WTC11 (cell line): ENCODE measurements around the gene CCDC141.

Experiments used
- AFF4 ChIP-seq: sonication (generic); formaldehyde crosslinking; IDR thresholded peaks from 2 replicates; pipeline ENCODE4 v1.8.1; 2023; ENCODE audit warnings: mild to moderate bottlenecking, missing genetic modification reagents, borderline replicate concordance
- AR ChIP-seq: fragments of 250-450 bp; sonication (Bioruptor Pico); IDR thresholded peaks from 2 replicates; pipeline ENCODE4 v1.9.0; 2021; ENCODE audit warnings: mild to moderate bottlenecking
- ATF6 ChIP-seq: sonication (generic); formaldehyde crosslinking; IDR thresholded peaks from 2 replicates; pipeline ENCODE4 v1.8.1; 2023; ENCODE audit warnings: mild to moderate bottlenecking, missing genetic modification reagents
- ESRRA ChIP-seq: sonication (generic); formaldehyde crosslinking; IDR thresholded peaks from 2 replicates; pipeline ENCODE4 v1.8.1; 2022; ENCODE audit warnings: mild to moderate bottlenecking, missing genetic modification reagents, borderline replicate concordance
- FOXP4 ChIP-seq: sonication (generic); formaldehyde crosslinking; IDR thresholded peaks from 2 replicates; pipeline ENCODE4 v1.8.0; 2022; ENCODE audit warnings: mild to moderate bottlenecking, missing genetic modification reagents
- GRHL2 ChIP-seq: fragments of 250-450 bp; sonication (Bioruptor Pico); IDR thresholded peaks from 2 replicates; pipeline ENCODE4 v1.8.0; 2022; ENCODE audit warnings: mild to moderate bottlenecking, moderate library complexity; ENCODE audit not compliant: insufficient replicate concordance, severe bottlenecking
- JUN ChIP-seq: sonication (generic); formaldehyde crosslinking; IDR thresholded peaks from 2 replicates; pipeline ENCODE4 v1.8.0; 2023; ENCODE audit warnings: mild to moderate bottlenecking, missing genetic modification reagents
- ZBTB21 ChIP-seq: sonication (generic); formaldehyde crosslinking; IDR thresholded peaks from 2 replicates; pipeline ENCODE4 v1.8.1; 2023; ENCODE audit warnings: mild to moderate bottlenecking, missing genetic modification reagents, borderline replicate concordance
- TF ChIP-seq, protein P1 (sequence below): fragments of 200-600 bp; IDR thresholded peaks from 2 replicates; pipeline ENCODE4 v1.8.0; 2022; ENCODE audit warnings: antibody characterized with exemption
- TF ChIP-seq, protein P2 (sequence below): sonication (generic); formaldehyde crosslinking; IDR thresholded peaks from 2 replicates; pipeline ENCODE4 v1.8.0; 2022; ENCODE audit warnings: mild to moderate bottlenecking, missing genetic modification reagents

DNA sequence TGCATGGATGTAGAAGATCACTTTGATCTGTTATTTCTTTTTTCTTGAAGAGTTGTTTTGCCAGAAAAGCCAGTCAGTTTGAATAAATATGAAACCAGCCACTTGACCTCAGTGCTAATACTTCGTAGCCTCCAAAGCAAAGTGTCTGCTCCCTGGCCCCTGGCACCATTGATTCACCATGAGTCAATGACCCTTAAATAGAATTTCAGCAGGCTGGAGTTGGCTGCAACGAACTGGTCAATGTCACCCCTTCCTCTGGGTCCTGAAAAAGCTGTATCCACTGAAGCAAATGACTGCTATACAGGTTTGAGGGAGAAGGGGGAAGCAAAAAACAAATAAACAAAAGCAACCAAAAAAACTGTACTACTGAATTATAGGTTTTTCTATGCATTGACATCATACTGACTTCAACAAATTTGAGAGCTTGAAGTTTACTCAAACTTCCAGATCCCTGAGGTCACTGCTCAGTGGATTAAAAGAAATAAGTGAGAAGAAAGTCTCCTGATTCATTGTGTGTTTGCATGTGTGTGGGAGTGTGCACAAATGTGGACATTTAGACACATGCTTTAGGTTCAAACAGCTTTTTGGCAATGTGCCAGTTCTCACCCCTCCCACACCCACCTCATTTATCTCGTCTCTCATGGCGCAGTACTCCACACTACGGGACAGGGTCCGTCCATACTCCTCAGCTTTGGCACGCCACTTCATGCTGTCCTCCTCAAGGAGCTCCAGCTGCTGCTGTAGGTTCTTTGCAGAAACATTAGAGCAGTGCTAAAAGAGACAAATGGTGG lies 184.6 kb downstream of the CCDC141 start:
- no peak for TF ChIP-seq AFF4
- no peak for TF ChIP-seq JUN (CRISPR knock-in tag)
- TF ChIP-seq, protein P1, sequence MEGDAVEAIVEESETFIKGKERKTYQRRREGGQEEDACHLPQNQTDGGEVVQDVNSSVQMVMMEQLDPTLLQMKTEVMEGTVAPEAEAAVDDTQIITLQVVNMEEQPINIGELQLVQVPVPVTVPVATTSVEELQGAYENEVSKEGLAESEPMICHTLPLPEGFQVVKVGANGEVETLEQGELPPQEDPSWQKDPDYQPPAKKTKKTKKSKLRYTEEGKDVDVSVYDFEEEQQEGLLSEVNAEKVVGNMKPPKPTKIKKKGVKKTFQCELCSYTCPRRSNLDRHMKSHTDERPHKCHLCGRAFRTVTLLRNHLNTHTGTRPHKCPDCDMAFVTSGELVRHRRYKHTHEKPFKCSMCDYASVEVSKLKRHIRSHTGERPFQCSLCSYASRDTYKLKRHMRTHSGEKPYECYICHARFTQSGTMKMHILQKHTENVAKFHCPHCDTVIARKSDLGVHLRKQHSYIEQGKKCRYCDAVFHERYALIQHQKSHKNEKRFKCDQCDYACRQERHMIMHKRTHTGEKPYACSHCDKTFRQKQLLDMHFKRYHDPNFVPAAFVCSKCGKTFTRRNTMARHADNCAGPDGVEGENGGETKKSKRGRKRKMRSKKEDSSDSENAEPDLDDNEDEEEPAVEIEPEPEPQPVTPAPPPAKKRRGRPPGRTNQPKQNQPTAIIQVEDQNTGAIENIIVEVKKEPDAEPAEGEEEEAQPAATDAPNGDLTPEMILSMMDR: no peak
- no peak for TF ChIP-seq ATF6 (CRISPR knock-in tag)
- TF ChIP-seq ESRRA (CRISPR knock-in tag): no peak
- no peak for TF ChIP-seq FOXP4
- TF ChIP-seq AR (CRISPR knock-in tag): no peak
- TF ChIP-seq ZBTB21 (CRISPR knock-in tag): no peak
- TF ChIP-seq, protein P2, sequence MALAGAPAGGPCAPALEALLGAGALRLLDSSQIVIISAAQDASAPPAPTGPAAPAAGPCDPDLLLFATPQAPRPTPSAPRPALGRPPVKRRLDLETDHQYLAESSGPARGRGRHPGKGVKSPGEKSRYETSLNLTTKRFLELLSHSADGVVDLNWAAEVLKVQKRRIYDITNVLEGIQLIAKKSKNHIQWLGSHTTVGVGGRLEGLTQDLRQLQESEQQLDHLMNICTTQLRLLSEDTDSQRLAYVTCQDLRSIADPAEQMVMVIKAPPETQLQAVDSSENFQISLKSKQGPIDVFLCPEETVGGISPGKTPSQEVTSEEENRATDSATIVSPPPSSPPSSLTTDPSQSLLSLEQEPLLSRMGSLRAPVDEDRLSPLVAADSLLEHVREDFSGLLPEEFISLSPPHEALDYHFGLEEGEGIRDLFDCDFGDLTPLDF (CRISPR knock-in tag): no peak
- no peak for TF ChIP-seq GRHL2 (CRISPR knock-in tag)
